CD1c-positive myeloid dendritic cell (primary cell): ENCODE measurements around the gene DGKI.

ENCODE experiments used
- DNase-seq: peaks from one replicate; pipeline ENCODE4 v3.0.0-alpha.2; 2016; ENCODE audit errors: extremely low spot score

DGKI gene

DNA sequence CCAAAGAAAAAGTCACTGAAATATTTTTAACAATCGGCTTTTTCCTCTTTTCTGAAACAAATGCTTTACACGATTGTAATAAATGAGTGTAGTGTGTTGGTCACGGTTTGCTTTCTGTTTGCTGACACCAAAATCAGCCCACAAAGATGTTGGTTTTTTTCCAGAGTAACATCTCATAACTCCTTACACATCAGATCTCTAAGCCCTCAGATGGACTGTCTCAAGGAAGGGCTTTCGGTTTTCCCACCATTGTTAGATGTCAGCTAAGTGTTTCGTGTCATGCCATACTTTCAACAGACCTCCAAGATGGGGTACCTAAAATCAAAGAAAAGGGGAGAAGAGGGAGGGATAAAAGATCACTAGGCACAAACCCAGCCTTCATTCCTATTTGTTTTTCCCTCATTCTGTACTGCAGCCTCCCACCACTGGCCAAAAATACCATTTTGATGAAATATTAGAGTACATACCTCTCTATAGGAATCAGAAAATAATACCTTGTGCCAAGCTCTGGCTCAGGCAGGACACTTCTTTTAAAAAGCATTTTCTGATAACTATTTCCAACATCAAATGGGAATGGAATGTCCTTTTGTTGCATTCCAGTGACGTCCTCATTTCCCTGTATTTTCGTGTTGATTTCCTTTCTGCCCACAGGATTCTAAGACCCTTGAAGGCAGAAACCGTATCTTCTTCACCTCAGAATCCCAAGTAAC, 159.1 kb downstream of the DGKI start:
- no peak for DNase-seq

DNA sequence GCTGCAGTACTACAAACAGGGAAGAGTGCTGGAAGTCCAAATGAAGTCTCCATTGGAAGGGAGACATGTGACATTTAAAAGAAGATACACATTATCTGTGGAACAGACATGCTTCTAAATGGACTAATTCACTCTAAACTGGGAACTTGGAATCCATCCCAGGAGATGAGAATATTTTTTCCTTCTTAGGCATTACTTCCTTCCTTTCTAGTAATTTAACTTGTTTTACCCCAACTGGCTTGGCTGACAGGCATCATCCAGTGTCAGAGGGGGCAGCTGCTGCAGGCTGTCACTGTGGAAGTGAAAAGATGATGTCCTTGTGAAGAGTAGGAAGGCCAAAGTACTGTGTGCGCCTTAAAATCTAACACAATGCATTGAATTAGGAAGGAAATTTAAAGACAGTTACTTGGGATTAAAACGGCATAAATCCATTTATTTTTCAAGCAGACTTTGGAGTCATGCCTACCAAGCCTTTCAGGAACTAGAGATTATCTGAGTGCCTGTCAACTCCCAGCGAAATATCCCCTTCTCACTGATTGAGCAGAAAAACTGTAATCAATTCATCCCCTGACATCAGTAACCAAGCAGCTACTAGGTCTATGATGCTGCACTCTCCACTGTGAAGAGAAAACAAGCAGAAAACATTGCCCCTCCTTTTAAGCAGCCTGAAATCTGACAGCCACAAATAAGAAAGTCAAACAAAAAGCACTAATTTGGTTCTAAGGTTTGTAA, 161.2 kb downstream of the DGKI start:
- no peak for DNase-seq

DNA sequence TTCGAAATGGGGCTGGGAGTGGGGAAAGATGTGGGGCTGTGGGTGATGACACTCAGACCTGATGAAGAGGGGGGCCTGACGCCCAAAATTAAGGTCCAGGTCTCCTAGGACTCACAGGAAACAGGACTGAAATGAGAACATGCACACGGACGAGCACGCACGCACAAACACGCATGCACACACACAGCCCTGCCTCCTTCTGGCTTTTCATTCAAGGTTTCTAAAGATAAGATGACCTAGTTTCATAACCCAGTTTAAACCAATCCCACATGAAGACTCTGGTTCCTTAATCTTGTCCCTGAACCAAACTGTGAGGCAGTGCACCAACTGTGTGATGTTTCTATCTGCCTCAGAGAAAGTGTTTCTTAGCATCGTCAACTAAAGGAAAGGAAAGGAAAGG, 162.0 kb downstream of the DGKI start:
- DNase-seq: no peak

DNA sequence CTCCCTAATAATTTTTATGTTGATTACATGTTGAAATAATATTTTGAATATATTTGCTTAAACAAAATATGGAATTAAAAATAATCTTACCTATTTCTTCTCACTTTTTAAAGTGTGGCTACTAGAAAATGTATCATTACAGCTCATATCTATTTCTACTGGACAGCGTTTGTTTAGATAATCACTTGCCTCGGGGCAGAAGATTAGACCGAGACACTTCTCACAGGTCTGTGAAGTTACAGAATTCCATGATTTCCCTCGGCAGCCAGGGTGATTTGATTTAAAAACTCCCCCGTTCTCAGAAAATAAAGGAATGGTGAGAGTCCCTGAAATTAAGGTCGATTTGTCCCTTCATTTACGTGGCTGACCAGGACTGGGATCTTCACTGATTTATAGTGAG, 162.5 kb downstream of the DGKI start:
- no peak for DNase-seq

DNA sequence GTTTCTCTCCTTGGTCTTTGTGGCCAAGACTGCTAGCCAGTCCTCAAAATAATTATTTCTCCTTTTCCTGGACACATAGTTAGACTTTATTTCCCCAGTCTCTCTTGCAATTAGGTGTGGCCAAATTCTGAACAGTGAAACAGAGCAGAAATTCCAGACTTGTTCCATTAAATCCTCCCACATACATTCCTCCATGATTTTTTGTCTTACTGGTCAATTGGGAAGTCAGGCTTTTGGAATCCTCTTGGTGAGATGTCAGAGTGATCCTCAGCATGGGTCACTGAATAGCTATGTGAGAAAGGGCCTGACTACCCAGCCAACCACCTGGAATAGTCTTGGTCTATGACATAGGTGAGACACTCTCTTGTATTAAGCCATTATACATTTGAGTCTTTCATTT, 164.2 kb downstream of the DGKI start:
- DNase-seq: no peak

DNA sequence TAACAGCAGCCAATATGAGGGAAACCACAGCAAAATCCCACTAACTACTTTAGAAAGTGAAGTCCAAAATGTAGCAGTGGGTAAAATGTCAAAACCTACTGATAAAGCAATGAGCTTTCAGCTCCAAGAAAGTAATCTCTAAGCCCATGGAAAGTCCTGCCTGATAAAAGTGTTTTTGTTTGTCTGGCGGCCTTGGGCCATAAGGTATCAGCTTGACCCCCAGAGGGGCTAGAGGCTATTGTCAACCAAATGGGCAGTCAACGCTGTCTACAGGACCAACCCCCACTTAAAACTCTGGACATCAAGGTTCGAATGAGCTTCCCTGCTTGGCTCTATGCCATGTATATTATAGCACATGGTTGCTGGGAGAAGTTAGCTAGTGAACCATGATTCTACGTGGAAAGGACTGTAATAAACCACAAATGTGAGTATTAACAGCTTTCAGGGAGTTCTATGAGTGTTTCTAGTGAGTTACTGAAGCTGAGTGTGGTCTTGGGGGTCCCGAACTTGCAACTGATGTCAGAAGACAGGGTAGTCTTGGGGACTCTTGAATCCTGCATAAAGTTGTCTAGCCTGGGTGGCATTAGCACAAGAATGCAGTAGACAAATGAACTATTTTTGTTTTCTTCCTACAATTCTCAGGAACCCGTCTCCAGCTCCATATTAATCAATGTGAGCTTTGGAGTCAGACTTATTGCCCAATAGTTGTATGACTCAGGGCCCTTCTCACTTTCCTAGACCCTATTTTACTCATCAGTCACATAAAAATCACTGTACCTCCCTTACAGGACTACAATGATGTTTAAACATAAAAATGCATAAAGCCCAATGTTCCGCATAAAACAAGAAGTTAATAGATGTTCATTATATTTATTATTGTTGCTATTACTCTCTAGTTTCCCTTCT, 164.9 kb downstream of the DGKI start:
- no peak for DNase-seq

DNA sequence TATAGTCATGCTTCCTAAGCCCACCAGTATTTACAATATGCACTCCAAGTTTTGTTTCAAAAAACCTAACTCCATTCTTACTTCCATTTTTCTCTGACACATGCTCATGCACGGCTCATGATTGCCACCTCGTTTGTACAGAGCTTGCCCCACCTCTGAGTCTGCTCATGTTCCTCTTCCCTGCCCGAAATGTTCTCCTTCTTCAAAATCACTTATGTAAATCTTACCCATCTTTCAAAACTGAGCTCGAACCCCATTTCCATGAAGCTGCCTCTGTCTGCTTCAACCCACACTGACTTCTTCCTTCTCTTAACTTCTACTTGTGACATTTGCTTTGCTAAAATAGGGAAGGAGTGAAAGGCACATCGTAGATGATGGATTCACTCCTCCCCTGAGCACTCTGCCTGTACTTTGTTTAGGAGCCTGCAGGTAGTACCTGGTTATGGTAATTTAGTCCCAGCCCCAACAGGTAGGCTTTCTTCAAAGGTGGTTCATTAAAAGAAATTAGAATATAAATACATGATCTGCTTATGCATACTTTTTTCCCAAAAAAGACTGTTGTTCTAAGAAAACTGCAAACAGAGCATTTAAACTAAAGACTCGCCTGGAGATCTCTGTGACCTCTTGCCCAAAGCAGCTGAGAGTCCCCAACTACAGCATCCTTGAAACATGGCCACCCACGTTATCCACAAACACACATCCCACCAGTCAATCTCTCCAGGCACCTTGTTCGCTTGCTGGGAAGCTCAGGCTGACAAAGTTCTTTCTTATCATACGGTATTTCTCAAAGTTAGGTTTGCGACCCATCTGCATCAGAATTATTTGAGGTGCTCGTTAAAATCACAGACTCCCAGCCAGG, 172.0 kb downstream of the DGKI start:
- peak; percentile 3 for DNase-seq

DNA sequence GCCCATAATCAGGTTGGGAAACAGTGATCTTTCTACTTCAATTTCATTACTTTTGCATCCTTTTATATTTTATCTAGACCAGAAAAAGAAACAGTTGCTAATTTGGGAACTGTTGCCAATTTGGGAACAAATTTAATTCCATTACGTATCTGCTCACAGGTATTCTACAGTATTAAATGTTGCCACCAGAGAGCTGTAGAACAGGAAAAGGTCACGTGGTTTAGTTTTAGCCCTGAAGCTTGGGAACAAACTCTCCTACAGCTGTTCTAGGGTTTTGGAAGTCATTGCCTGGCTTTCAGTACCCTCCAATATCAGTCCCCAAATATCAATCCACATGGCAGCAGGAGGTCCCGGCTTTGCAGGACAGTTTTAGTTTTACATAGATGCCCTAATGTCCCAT, 172.7 kb downstream of the DGKI start:
- no peak for DNase-seq

DNA sequence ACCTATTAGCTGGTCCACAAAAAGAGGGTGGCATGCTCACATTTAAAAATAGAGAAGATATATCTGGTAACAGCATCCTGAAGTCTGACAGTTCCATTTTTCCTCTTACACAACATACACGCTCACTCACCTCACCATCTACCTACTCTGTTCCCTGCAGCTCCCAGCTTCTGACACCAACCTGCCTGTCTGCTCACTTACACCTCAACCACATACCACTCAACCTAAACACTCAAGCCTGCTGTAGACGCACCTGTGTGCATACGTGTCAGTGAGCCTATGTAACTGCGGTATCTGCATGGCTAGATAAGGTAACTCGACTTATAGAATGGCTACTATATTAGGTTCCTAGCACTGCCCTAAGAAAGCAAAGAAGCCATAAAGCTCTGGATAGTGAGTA, 174.9 kb downstream of the DGKI start:
- no peak for DNase-seq

DNA sequence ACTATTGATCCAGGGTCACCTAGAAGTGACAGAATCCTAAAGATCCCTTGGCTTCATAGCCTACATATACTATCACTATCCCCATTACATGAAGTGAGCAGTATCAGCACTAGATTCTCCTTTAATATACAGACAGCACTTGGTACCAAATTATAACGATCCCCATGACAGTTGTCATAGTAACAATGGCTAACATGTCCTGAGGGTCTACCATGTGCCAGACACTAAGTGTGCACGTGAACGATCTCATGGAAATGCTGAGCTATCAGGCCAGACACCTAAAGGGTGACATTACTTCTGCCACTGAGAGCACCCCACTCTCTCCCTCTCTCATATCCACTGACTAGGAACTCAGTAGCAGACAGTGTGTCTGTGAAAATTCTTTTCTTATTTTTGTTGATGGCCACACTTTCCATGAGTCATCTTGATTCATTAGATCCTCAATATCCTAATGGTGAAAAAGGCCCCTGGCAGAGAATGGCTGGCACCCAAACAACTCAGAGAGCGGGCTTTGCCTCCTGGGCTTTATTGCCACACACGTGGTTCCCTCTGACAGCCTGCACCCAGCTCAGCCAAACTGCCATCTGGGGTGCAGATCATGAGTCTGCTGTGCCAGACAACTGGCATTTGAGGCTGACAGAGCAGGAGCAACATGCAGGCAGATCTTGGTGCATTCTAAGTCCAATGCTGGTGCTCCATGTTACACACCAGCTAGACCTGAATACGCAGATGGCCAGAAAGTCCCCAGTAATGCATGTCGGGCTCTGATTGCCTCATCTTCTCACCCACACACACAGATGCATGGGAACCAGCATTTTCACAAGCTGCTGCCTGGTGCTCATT, 176.3 kb downstream of the DGKI start:
- DNase-seq: no peak

DNA sequence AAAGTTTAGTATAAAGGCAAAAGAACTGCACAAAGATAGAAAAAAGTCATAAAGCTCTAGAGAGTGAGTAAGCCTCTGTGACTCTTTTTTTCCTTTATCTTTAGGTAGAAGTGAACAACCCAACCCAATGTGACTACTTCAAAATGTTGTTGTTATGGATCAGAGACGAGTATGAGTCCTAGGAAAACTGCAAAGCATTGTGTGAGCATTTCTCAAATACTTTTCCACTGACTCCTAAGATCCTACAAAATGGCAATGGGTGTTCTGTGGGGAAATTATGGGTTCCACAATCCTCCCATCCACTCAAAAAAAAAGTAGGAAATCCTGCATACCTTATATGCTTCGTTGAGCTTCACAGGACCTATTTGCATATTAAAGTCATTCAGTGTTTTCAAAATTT, 177.1 kb downstream of the DGKI start:
- no peak for DNase-seq

DNA sequence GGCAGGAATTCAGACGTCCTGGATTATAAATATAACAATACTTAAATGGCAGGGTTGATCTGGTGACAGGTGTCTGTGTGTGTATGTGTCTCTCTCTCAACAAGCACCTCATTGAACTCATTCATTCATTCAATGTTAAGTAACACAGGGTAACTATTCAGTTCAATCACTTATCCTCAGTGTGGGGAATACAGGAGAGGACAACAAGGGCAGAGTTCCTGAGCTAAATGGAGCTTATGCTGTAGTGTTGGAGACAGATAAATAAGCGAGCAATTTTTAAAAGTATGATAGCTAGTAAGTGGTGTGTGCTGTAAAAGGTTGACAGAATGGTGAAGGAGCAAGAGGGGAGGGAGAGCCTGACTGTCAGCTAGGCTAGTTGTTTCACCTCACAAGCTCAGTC, 178.4 kb downstream of the DGKI start:
- no peak for DNase-seq

DNA sequence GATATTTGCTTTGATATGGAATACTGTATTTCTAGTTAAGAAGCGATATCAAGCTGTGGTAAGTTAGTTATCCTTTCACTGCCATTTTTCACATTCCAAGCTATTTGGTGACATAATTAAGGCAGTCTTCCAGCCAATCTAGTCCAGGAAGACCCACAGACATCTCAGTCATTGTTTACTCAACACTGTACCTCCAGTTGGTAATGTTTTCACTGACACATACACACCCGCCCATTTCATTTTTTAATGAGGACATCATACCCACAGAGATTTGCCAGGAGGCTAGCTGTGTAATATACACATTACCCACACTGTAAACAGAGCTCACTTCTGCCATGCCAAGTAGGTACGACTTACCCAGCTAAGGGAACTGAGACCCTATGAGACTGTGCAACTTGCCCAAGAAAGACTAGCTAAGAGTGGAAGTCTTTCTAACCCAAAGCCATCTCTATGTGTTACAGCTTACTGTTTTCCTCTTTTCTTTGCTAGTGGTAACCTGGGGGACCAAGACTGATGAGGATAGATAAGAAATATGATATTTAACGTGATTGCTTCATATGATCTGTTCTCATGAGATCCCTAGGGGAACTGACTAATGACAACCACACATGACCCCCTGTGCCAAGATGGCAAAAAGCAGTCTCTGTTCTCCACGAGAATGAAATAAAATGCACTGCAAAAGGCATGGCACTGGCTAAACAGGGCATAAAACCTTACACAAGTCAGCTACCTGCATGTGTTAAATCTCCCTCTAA, 179.0 kb downstream of the DGKI start:
- no peak for DNase-seq

DNA sequence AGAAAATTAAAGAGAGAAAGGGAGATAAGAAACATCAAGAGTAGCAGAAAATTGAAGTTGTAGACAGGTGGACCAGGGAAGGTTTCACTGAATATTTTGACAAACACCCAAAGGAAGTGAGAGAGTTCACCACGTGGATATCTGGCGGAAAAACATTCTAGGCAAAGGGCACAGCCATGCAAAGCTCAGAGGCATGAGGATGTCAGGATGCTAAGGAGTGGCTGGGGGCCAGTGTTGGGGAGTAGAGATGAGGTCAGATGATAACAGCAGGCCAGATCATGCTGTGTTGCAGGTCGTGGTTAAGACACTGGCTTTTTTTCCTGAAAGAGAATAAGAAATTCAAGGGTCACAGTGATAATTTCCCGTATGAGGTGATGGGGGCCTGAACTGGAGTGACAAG, 181.9 kb downstream of the DGKI start:
- no peak for DNase-seq

DNA sequence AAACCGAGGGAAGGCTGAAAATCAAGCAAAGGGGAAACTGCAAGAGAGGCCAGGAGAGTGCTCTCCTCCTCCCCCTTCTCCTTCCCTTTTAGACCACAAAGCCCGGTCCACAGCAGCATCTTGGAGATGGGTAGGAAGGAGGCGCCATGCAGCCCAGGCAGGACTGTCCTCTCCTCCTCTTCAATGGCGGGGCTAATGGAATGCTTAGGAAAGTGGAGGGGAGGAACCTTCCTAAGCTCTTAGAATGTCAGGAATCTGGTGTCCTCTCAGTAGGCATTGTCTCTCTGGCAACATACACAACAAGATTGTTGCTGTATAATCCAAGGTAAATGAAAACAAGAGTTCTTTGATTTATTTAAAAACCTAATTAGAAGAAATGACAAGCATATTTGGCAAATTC, 185.1 kb downstream of the DGKI start:
- no peak for DNase-seq

DNA sequence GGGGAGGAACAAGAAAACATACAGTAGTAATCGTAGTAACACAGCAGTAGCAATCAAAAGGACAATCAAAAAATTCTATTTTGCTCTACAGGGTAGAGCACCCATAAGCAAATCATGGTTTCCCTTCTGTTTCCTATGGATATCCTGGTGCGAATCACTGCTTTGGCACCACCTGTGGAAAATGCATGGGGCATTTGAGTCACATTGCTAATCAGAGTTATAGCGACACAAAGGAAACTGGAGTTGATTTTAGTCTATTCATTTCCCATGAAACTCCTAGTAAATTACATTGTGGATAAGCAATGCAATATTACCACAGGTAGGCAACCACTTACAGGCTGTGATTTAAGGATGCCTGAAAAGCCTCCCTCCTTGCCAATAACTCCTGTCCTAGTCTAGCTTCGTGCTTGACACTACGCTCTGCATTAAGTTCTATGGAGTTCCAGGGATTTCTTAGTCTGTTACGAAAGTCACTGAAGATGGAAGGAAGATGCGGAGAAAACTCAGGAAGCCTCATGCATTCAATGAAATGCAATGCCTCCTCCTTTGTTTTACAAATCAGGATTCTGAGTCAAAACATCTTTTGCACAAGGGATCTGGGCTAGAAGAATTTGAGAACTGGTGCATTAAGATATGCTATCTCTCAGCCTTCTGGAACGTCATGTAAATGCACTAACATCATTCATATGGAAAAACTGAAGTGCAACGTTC, 188.4 kb downstream of the DGKI start:
- DNase-seq: no peak

DNA sequence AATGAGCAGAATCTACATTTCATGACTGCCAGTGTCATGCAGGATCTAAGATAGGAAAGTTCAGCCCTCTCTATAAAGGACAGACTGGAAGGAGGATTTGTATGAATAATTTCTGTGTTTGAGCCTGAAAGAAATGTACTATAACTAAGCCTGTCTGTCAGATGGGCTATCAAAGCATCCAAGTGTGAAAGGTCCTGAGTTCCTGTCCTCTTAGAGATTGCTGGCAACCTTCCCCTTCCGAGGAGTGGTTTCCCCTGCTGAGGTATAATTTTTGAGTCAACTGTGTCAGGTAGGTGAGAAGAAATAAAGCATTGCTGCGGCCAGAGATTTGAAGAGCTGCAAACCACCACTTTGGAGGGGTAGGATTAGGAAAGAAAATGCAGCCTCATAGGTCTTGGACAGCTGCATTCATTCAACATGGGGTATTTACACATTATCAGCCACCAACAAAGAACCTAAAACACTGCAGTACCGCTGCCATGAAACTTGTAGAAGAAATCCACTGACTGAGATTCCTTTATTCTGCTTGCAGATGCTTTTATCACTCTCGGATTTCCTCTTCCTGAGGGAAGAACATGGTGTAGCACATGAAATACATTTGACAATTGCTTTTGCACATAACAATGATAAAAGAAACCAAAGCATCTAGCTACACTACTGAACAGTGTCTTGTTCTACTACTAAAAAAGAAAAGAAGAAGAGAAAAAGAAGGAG, 189.1 kb downstream of the DGKI start:
- no peak for DNase-seq

DNA sequence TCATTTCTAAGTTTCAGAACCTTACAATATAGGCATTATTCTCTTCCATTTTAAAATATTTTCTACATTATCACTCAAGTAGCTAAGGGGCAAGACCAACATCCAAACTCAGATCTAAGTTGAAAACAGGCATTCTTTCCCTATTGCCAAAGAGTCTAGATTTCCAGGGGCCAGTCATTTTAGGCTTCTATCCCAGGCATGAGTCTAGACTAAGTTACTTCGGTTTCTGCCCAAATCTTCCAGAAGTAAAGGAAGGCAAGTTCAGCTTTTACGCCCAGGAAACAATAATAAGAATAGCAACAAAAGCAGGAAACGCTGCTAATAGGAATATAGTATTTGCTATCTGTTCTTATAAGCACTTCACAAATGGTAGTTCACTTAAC, 189.9 kb downstream of the DGKI start:
- no peak for DNase-seq
